KMS-11 (cell line): ENCODE results near the gene GALNTL6.

Experiments used
- H2AFZ ChIP-seq: fragments of 200-600 bp; sonication (generic); 2 replicates; pipeline ENCODE4 v1.6.1; 2016; ENCODE audit warnings: antibody characterized with exemption, mixed run types, low read depth
- H3K27ac ChIP-seq: fragments of 200-600 bp; sonication (generic); 2 replicates; pipeline ENCODE4 v1.6.1; 2016; ENCODE audit warnings: mild to moderate bottlenecking, mixed run types
- H3K27me3 ChIP-seq: fragments of 200-600 bp; sonication (generic); 2 replicates; pipeline ENCODE4 v1.6.1; 2017; ENCODE audit warnings: mild to moderate bottlenecking, low read depth, mixed run types, moderate library complexity; ENCODE audit not compliant: insufficient read depth
- H3K36me3 ChIP-seq: fragments of 200-600 bp; sonication (generic); 2 replicates; pipeline ENCODE4 v1.6.1; 2017; ENCODE audit warnings: mild to moderate bottlenecking, mixed run types; ENCODE audit not compliant: insufficient read depth
- H3K4me1 ChIP-seq: fragments of 200-600 bp; sonication (generic); 2 replicates; pipeline ENCODE4 v1.6.1; 2016; ENCODE audit warnings: mild to moderate bottlenecking, low read depth, mixed run types; ENCODE audit not compliant: poor library complexity, severe bottlenecking
- H3K4me2 ChIP-seq: fragments of 200-600 bp; sonication (generic); 2 replicates; pipeline ENCODE4 v1.7.0; 2016; ENCODE audit warnings: mild to moderate bottlenecking, mixed run types
- H3K4me3 ChIP-seq: fragments of 200-600 bp; sonication (generic); IDR thresholded peaks from 2 replicates; pipeline ENCODE4 v1.6.1; 2017; ENCODE audit warnings: low read depth, low read length, mixed read lengths; ENCODE audit not compliant: insufficient read depth
- H3K79me2 ChIP-seq: fragments of 200-600 bp; sonication (generic); 2 replicates; pipeline ENCODE4 v1.6.1; 2016; ENCODE audit warnings: low read depth, mixed run types; ENCODE audit not compliant: insufficient read depth
- H3K9ac ChIP-seq: fragments of 200-600 bp; sonication (generic); 2 replicates; pipeline ENCODE4 v1.6.1; 2016; ENCODE audit warnings: mild to moderate bottlenecking, mixed run types
- H4K20me1 ChIP-seq: fragments of 200-600 bp; sonication (generic); 2 replicates; pipeline ENCODE4 v1.6.1; 2016; ENCODE audit warnings: mild to moderate bottlenecking, mixed run types; ENCODE audit not compliant: insufficient read depth
- CTCF ChIP-seq: fragments of 200-600 bp; sonication (generic); conservative IDR thresholded peaks from 2 replicates; pipeline ENCODE4 v1.6.1; 2017; ENCODE audit warnings: low read depth, mild to moderate bottlenecking, antibody characterized with exemption, low read length, moderate library complexity, mixed read lengths

Gene GALNTL6

GRCh38 chr4:172083272-172083671, 270.1 kb downstream of the GALNTL6 start:
- H3K27me3 ChIP-seq, result no peaks in the 10 kb centered on the region
- no peak for TF ChIP-seq CTCF
- H3K4me3 ChIP-seq, result no peak overlapping the region
- no peaks in the 10 kb centered on the region for H3K4me1 ChIP-seq
- H3K9ac ChIP-seq, result no peak overlapping the region
- no peaks in the 10 kb centered on the region for H4K20me1 ChIP-seq
- no peak overlapping the region for H3K4me2 ChIP-seq
- H3K79me2 ChIP-seq, result no peaks in the 10 kb centered on the region
- no peaks in the 10 kb centered on the region for H3K36me3 ChIP-seq
- no peak overlapping the region for H3K27ac ChIP-seq
- no peak overlapping the region for H2AFZ ChIP-seq

GRCh38 chr4:172088556-172088955, 275.4 kb downstream of the GALNTL6 start:
- H3K4me1 ChIP-seq, result no peaks in the 10 kb centered on the region
- no peaks in the 10 kb centered on the region for H3K79me2 ChIP-seq
- H4K20me1 ChIP-seq, result no peaks in the 10 kb centered on the region
- no peak overlapping the region for H3K4me2 ChIP-seq
- no peak overlapping the region for H3K4me3 ChIP-seq
- TF ChIP-seq CTCF, result no peak
- no peak overlapping the region for H3K27ac ChIP-seq
- H3K36me3 ChIP-seq, result no peaks in the 10 kb centered on the region
- no peak overlapping the region for H3K9ac ChIP-seq
- no peaks in the 10 kb centered on the region for H3K27me3 ChIP-seq
- H2AFZ ChIP-seq, result no peak overlapping the region

- Histone ChIP-seq H3K36me3 (no peaks in the 10 kb centered on the region), H3K4me1 (no peaks in the 10 kb centered on the region), H3K9ac (no peak overlapping the region), H3K27ac (no peak overlapping the region), H3K4me3 (no peak overlapping the region), H4K20me1 (no peaks in the 10 kb centered on the region), H3K79me2 (no peaks in the 10 kb centered on the region), H3K4me2 (no peak overlapping the region), H3K27me3 (no peaks in the 10 kb centered on the region), H2AFZ (no peak overlapping the region)
- TF ChIP-seq CTCF, result no peak
Observed at GRCh38 chr4:172095161-172095560, 282.0 kb downstream of the GALNTL6 start.

- no peaks in the 10 kb centered on the region for H4K20me1 ChIP-seq
- H3K9ac ChIP-seq, result no peak overlapping the region
- H3K27ac ChIP-seq, result no peak overlapping the region
- no peaks in the 10 kb centered on the region for H3K27me3 ChIP-seq
- no peak overlapping the region for H3K4me2 ChIP-seq
- no peak overlapping the region for H2AFZ ChIP-seq
- no peaks in the 10 kb centered on the region for H3K36me3 ChIP-seq
- no peaks in the 10 kb centered on the region for H3K4me1 ChIP-seq
- H3K79me2 ChIP-seq, result no peaks in the 10 kb centered on the region
- no peak overlapping the region for H3K4me3 ChIP-seq
- no peak for TF ChIP-seq CTCF
Observed at GRCh38 chr4:172096786-172097185, 283.6 kb downstream of the GALNTL6 start.
